ENCODE measurements around the gene SCD. TPM values are rescaled to one million over a fixed set of nuclear protein-coding genes. Genes with fewer than 3 reads are reported as not detected.

The SCD gene
- total RNA-seq, 1 experiment from 2014 or later: 652 TPM

DNA sequence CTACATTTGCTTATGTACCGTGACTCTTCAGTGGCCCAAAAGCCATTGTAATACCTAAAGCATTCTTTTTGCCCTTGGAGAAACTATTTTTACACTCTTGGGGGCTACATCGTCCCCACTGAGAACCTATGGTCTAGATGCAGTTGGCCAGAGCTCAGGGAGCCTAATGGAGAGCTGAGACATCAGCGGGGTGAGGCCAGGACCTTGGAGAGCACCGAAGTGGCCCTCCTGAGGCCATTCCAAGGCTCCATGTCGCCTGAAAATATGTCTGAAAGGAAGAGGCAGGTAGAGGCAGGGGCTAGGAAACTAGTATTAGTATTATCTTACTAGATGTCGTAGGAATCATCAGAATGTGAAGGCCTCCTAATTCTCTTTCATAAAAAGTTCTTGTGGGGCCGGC, 21.9 kb upstream of the SCD start:
- BruUV-seq (replicated peaks): no TSS peak
- TF ChIP-seq SIN3A (IDR thresholded peaks at IDR 0.05; ENCODE audit: low read depth) (no peak), POLR2AphosphoS5 (IDR thresholded peaks at IDR 0.05; ENCODE audit: low read depth, low read length) (no peak)
- TF ChIP-seq, protein P1, sequence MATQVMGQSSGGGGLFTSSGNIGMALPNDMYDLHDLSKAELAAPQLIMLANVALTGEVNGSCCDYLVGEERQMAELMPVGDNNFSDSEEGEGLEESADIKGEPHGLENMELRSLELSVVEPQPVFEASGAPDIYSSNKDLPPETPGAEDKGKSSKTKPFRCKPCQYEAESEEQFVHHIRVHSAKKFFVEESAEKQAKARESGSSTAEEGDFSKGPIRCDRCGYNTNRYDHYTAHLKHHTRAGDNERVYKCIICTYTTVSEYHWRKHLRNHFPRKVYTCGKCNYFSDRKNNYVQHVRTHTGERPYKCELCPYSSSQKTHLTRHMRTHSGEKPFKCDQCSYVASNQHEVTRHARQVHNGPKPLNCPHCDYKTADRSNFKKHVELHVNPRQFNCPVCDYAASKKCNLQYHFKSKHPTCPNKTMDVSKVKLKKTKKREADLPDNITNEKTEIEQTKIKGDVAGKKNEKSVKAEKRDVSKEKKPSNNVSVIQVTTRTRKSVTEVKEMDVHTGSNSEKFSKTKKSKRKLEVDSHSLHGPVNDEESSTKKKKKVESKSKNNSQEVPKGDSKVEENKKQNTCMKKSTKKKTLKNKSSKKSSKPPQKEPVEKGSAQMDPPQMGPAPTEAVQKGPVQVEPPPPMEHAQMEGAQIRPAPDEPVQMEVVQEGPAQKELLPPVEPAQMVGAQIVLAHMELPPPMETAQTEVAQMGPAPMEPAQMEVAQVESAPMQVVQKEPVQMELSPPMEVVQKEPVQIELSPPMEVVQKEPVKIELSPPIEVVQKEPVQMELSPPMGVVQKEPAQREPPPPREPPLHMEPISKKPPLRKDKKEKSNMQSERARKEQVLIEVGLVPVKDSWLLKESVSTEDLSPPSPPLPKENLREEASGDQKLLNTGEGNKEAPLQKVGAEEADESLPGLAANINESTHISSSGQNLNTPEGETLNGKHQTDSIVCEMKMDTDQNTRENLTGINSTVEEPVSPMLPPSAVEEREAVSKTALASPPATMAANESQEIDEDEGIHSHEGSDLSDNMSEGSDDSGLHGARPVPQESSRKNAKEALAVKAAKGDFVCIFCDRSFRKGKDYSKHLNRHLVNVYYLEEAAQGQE (IDR thresholded peaks at IDR 0.05; ENCODE audit: low read depth): peak; percentile 82
- Histone ChIP-seq H3K79me2 (ENCODE audit: insufficient read depth, low read length) (no peaks in the 10 kb centered on the region), H3K4me3 (replicated peaks in 1 of 2; ENCODE audit: low read depth in 1 of 2, low read length in 2 of 2) (no peak overlapping the region), H3K27ac (ENCODE audit: low read depth, low read length) (no peak overlapping the region), H3K9ac (ENCODE audit: low read length) (no peak overlapping the region), H2AFZ (ENCODE audit: low read depth, low read length, poor library complexity, severe bottlenecking) (no peak overlapping the region), H3K9me2 (ENCODE audit: insufficient read depth) (no peaks in the 10 kb centered on the region), H3K4me1 (ENCODE audit: control insufficient read depth in 1 of 2, insufficient read depth in 2 of 2, low read length in 2 of 2) (no peaks in the 10 kb centered on the region), H3K27me3 (ENCODE audit: insufficient read depth, low read length) (peaks cover 47% of the 10 kb centered on the region; the same call in 1 of the 2 replicates), H3K4me2 (ENCODE audit: low read length) (no peak overlapping the region), H3K36me3 (ENCODE audit: control insufficient read depth in 1 of 2, insufficient read depth in 2 of 2, low read length in 2 of 2) (no peaks in the 10 kb centered on the region), H4K20me1 (ENCODE audit: insufficient read depth) (no peaks in the 10 kb centered on the region), H3K9me3 (ENCODE audit: control insufficient read depth in 1 of 2, insufficient read depth in 1 of 2, low read depth in 1 of 2, low read length in 2 of 2) (no peaks in the 10 kb centered on the region)
- ATAC-seq (peak; percentile 57; the same call in 1 of the 2 replicates), DNase-seq (ENCODE audit: low read depth, low spot score) (no peak)
- intact Hi-C loops (cut with micrococcal nuclease): no loop called here
- CTCF ChIA-PET: no interaction called here
- RAD21 ChIA-PET (ENCODE audit: low non-redundant PET in 1 of 2, low total read pairs in 2 of 2, uncharacterized antibody in 2 of 2, unreplicated experiment in 2 of 2): no interaction called here
- POLR2A ChIA-PET: interaction anchor here (1.2 kb wide), 1 partner anchor 48 kb away, joined by 3 read pairs; no protein-coding TSS in a partner anchor

- POLR2A ChIA-PET: interaction anchor here (0.6 kb wide), 1 partner anchor 509 kb away, joined by 3 read pairs; no protein-coding TSS in a partner anchor
- BruUV-seq (replicated peaks): no TSS peak
Observed at GRCh38 chr10:100327007-100327717, 19.9 kb upstream of the SCD start.

More at GRCh38 chr10:100327007-100327717, 19.9 kb upstream of the SCD start:
- no peak for TF ChIP-seq TCF7L2 (IDR thresholded peaks at IDR 0.05; ENCODE audit: borderline replicate concordance, extremely low read depth, insufficient read depth, insufficient read length)
- no peak for TF ChIP-seq SP1 (IDR thresholded peaks at IDR 0.05; ENCODE audit: low read depth)
- no peak for TF ChIP-seq RAD21 (IDR thresholded peaks at IDR 0.05; ENCODE audit: low read depth)
- no peak for TF ChIP-seq JUND (IDR thresholded peaks at IDR 0.05)
- no peak for TF ChIP-seq CEBPB (IDR thresholded peaks at IDR 0.05; ENCODE audit: low read depth)
- no peak for TF ChIP-seq ZNF274 (IDR thresholded peaks at IDR 0.05; ENCODE audit: low read depth, low read length)
- no peaks in the 10 kb centered on the region for H3K9me2 ChIP-seq (ENCODE audit: insufficient read depth)
- H4K20me1 ChIP-seq (ENCODE audit: insufficient read depth): no peaks in the 10 kb centered on the region
- no peak overlapping the region for H3K9ac ChIP-seq (ENCODE audit: low read length)
- intact Hi-C loops (cut with micrococcal nuclease): no loop called here
- no peaks in the 10 kb centered on the region for H3K36me3 ChIP-seq (ENCODE audit: control insufficient read depth in 1 of 2, insufficient read depth in 2 of 2, low read length in 2 of 2)
- H3K4me1 ChIP-seq (ENCODE audit: control insufficient read depth in 1 of 2, insufficient read depth in 2 of 2, low read length in 2 of 2): no peaks in the 10 kb centered on the region
- no peak for DNase-seq (ENCODE audit: low read depth, low spot score)
- H3K27me3 ChIP-seq (ENCODE audit: insufficient read depth, low read length): peaks cover 55% of the 10 kb centered on the region; the same call in 1 of the 2 replicates
- H3K4me2 ChIP-seq (ENCODE audit: low read length): no peak overlapping the region
- ChIA-PET RAD21 (ENCODE audit: low non-redundant PET in 1 of 2, low total read pairs in 2 of 2, uncharacterized antibody in 2 of 2, unreplicated experiment in 2 of 2) (no interaction called here), CTCF (no interaction called here)
- no peak overlapping the region for H3K27ac ChIP-seq (ENCODE audit: low read depth, low read length)
- ATAC-seq: no peak
- no peak overlapping the region for H2AFZ ChIP-seq (ENCODE audit: low read depth, low read length, poor library complexity, severe bottlenecking)
- no peaks in the 10 kb centered on the region for H3K79me2 ChIP-seq (ENCODE audit: insufficient read depth, low read length)
- no peaks in the 10 kb centered on the region for H3K9me3 ChIP-seq (ENCODE audit: control insufficient read depth in 1 of 2, insufficient read depth in 1 of 2, low read depth in 1 of 2, low read length in 2 of 2)
- H3K4me3 ChIP-seq (replicated peaks in 1 of 2; ENCODE audit: low read depth in 1 of 2, low read length in 2 of 2): no peak overlapping the region
